Measurements from ENCODE around the gene PTPRE.

Gene PTPRE

DNA sequence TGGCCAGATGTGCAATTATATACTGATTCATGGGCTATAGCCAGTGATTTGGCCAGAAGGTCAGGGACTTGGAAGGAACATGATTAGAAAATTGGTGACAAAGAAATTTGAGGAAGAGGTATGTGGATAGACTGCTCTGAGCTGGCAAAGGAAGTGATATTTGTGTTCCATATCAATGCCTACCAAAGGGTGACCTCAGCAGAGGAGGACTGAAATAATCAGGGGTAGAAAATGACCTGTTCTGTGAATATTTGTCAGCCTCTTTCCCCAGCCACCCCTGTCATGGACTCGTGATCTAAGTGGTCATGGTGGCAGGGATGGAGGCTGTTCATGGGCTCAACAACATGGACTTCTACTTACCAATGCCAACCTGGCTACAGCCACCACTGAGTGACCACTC, 47.0 kb downstream of the PTPRE start:
- DNase-seq (ENCODE audit: low read depth): no peak

DNA sequence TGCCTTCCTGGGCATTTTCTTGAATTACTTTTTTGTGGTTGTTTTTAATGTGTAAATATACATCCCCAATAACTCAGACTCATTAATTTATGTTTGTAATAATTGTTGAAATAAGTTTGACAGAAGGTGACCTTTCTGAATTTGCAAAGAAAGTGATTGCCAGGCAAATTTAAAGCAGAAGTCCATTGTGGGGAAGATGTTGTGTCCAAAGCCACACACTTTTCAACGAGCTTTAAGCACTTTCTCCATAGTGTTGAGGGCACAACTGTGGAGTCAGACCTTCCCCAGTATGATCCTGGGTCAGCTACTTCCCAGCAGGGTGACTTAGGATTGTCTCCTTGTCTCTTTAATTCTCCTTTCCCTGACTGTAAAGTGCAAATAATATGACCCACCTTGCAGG, 52.5 kb downstream of the PTPRE start:
- no peak for DNase-seq (ENCODE audit: low read depth)

DNA sequence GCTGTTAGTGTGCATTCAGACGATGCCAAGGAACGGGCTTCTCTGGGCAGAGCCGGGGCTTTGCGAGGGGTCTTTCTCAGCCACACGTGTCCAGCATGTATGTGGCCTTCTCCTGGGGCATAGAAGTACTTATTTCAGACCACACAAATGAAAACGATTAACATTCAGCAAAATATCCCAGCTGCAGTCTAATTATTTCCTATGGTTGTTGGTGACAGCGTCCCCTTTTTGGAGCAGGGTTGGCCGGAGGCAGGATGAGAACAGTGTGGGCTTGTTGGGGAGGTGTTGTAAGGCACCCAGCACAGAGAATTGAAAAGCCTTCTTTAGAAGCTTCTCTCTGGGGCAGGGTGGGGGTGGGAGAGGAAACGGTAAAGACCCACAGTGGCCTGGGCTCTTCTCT, 54.2 kb downstream of the PTPRE start:
- DNase-seq (ENCODE audit: low read depth): no peak

GRCh38 chr10:127962205-127962604, 55.3 kb downstream of the PTPRE start:
- DNase-seq (ENCODE audit: low read depth): no peak

DNA sequence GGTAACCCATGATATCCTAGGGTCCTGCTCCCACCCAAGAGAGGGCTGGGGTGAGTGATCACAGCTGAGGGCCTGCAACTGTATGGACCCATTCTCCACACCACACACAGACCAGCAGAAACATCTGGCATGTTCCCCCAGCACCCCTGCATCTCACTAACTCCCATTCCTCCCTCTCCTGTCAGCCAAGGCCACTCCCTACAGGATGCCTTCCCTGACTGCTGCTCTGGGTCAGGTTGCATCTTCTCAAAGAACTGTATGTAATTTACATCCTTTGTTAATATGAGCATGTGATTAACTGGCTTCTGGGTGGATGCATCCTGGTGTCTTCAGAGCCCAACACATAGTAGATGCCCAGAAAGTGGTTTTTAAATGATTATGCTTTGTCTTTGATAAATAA, 56.2 kb downstream of the PTPRE start:
- no peak for DNase-seq (ENCODE audit: low read depth)

- DNase-seq (ENCODE audit: low read depth): no peak
Observed at GRCh38 chr10:127964621-127965020, 57.7 kb downstream of the PTPRE start.

- DNase-seq (ENCODE audit: low read depth): no peak
Observed at GRCh38 chr10:127966875-127967274, 60.0 kb downstream of the PTPRE start.

DNA sequence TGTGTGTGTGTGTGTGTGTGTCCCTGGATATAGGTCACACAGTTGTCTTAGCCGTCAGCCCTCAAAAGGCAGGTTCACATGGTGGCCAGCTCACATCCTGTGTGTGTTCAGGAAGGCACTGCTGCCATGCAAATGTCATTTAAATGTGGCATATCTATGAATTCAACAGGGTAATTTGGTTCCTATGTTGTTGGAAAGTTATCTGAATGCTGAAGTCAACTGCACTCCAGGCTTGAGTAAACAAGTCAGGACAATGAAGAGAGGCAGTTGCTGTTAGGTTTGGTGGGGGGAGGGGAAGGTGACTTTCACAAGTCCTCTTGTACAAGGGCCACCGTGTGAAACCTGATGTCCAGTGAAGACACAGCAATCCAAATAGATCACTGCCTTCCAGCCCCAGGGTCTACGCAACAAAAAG, 61.1 kb downstream of the PTPRE start:
- DNase-seq (ENCODE audit: low read depth): no peak

- no peak for DNase-seq (ENCODE audit: low read depth)
Observed at GRCh38 chr10:127968659-127969058, 61.8 kb downstream of the PTPRE start.

DNA sequence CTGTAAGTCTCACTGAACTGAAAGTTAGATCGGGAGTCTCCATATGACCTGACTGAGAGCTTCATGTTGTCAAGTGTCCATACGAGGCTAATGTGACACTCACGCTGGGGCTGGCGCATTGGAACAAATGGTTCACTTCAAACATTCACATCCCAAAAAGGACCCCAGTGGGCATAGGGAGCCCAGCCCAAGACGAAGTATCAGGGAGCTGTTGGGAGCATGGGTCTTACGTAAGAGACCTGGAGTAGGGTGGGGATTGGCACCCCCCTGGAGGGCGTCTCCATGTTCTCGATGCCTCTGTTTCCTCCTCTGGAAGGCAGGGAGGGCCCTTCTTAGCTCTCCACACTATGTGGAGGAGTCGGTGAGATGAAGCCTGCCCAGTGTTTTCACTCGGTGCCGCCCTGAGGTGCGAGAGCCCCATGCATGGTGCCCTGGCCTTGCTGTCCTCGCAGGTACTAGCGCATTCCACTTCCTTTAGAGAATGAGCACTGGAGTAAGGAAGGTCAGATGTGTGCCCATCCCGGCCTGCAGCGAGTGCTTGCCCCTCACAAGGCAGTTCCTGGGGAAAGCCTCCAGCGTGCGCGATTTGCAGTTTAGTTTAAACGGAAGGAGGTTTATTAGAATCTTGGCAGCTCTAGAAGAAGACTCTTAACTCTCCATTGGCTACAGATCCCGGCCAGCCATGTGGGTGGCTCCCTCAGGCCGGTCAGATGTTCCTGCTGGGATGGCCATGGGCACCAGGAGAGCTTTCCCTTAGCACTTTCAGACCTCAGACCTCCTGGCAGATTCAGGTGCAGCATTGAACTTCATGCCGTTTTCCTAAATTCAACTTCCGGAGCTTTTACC, 64.4 kb downstream of the PTPRE start:
- DNase-seq (ENCODE audit: low read depth): no peak

DNA sequence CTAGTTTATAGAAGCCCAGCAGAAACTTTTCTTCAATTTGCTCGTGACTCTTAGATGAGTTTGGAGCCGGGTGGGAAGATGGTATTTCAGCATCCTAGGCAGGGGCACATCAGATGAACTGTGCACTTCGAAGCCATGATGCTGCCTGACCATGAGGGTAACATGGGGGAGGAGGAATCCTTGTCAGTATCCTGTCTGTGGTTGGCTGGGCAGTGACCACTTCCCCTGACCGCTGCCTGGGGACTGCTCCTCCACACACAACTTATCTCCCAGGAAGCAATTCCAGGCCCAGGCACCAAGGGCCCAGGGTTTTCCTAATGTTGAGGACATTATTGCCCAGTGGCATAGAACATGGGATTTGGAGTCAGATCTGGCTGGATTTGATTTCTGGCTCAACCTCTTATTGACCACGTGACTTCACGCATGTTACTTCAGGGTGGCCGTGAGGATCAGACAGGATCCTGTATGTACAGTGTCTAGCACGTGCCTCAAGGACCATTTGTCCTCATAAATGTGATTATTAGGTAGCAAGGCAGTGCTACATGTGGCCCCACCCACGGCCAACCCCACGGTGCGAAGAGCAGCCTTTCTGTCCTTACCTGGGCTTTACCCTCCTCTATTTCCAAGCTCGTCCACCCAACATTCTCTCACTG, 65.2 kb downstream of the PTPRE start:
- DNase-seq (ENCODE audit: low read depth): no peak

DNA sequence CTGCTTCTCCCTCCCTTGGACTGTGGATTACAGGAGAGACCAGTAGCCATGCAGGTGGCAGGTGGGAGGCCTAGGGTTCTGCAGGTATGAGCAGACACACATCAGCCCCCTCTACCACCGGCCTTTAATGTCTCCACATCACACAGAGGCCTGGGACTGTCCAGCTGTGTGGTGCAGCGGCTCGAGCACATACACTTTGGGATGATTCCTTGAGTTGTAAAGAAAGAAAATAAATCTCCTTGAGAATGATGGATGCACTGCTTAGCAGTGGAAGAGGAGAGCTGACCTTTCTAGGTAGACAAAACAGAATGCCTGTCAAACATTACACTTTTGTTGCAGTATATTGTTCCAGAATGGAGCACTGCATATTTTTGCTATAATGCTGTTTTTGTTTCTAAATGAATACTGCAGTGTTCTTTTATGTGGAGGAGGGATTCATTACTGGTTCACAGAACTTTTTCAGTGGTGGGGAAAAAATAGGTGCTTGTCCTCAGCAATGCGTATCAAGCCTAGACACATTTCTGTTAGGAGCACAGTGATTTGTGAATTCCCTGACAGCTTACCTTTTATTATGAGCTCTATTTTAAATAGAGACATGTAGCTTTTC, 66.0 kb downstream of the PTPRE start:
- no peak for DNase-seq (ENCODE audit: low read depth)

GRCh38 chr10:127973791-127974311, 66.9 kb downstream of the PTPRE start:
- no peak for DNase-seq (ENCODE audit: low read depth)

GRCh38 chr10:127974911-127975310, 68.0 kb downstream of the PTPRE start:
- no peak for DNase-seq (ENCODE audit: low read depth)

GRCh38 chr10:127976286-127976685, 69.4 kb downstream of the PTPRE start:
- no peak for DNase-seq (ENCODE audit: low read depth)

- DNase-seq (ENCODE audit: low read depth): no peak
Observed at GRCh38 chr10:127976701-127977356, 69.9 kb downstream of the PTPRE start.

GRCh38 chr10:127977357-127978009, 70.6 kb downstream of the PTPRE start:
- DNase-seq (ENCODE audit: low read depth): no peak

DNA sequence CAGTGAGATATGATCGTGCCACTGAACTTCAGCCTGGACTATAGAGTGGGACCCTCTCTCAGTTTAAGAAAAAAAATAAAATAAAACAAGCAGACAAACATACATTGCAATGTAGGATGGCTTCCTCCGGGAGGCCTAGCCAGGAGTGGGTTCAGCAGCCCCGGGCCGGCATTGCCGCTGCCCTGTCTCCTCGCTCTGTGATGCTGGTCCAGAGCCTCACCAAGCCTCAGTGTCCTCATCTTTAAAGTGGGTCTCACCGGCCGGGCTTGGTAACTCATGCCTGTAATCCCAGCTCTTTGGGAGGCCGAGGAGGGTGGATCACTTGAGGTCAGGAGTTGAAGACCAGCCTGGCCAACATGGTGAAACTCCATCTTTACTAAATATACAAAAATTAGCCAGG, 71.6 kb downstream of the PTPRE start:
- no peak for DNase-seq (ENCODE audit: low read depth)

DNA sequence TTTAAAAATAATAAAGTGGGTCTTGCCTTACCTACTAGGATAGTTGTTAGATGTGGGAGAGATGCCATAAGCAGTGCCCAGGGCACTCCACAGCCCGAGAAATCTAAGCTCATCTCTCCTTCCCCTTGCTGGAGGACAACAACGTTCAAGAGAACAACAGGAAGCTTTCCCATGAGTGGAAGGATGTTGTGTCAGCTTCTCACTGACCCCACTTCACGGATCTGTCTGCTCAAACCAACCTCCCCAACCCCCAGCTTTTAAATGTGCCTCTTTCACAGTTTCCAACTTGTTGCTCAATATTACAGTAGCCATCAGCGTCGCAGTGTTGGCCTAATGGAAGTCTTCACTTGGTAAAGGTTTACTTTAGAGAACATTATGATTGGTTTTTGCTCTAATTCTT, 72.1 kb downstream of the PTPRE start:
- no peak for DNase-seq (ENCODE audit: low read depth)

- no peak for DNase-seq (ENCODE audit: low read depth)
Observed at GRCh38 chr10:127979566-127979965, 72.7 kb downstream of the PTPRE start.

DNA sequence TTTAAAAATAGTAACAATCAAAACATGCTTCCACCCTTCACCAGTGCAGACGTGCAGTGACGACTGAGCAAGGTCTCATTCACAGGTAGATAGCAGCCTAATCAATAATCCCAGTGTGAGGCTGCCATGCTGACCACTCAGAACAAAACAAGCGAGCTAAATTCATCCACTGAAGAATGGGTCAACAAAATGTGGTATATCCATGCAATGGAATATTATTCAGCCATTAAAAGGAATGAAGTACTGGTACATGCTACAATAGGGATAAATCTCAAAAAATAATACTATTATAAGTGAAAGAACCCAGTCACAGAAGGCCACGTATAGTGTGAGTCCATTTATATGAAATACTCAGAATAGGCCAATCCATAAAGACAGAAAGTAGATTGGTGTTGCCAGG, 74.0 kb downstream of the PTPRE start:
- DNase-seq (ENCODE audit: low read depth): no peak

DNA sequence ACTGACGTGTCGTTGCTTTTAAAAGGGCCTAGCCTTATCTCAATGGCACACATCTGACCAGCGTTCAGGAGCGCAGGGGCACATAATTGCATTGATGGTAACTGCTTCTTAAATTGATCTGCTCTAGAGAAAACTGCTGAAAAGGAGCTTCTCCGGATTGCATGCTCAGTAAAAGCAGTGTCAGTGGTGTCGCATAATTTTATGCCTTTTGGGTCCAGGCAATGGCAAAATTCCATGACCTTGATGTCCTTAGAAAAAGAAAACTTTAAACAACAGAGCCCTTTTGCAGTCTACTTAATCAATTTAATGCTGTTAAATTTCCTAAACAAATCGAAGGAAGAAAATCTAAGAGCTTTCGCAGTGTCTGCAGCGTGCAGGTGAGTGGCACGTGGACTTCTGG, 75.7 kb downstream of the PTPRE start:
- no peak for DNase-seq (ENCODE audit: low read depth)

All from T follicular helper cell (primary cell).